H1 (cell line): ENCODE data around the gene COQ10B. TPM values are rescaled to one million over a fixed set of nuclear protein-coding genes. Genes with fewer than 3 reads are reported as not detected.

ENCODE experiments used
- CTCF ChIA-PET: fragments of 300-600 bp; sonication (Branson Sonifier 250); formaldehyde crosslinking; loops from one replicate; lab custom pipeline; 2021; ENCODE audit not compliant: partially characterized antibody; lab: Charles Lee
- POLR2A ChIA-PET: fragments of 300-600 bp; sonication (Branson Sonifier 250); formaldehyde crosslinking; loops from one replicate; lab custom pipeline; 2021; ENCODE audit warnings: inconsistent platforms; ENCODE audit not compliant: partially characterized antibody; lab: Charles Lee
- DNase-seq, 2 experiments: peaks; one replicate each; pipeline versions ENCODE4 v3.0.0 to v3.0.0-alpha.2; 2010 to 2022; ENCODE audit warnings: low spot score in 2 of 2, low read depth in 1 of 2, mixed read lengths in 1 of 2
- FAIRE-seq: peaks from 2 replicates; lab custom pipeline; 2011; peaks lifted over from hg19 to GRCh38; lab: Jason Lieb, UNC
- H2AFZ ChIP-seq: 2 replicates; pipeline ENCODE4 v1.8.1; 2012; ENCODE audit warnings: low read length, inconsistent platforms
- H2AK5ac ChIP-seq: 2 replicates; pipeline ENCODE4 v1.6.1; 2013; ENCODE audit warnings: low read depth, low read length
- H2BK120ac ChIP-seq: replicated peaks from 2 replicates; pipeline ENCODE3; 2013; ENCODE audit warnings: low read depth, low read length, inconsistent platforms
- H2BK12ac ChIP-seq: 2 replicates; pipeline ENCODE4 v1.6.1; 2013; ENCODE audit warnings: low read depth, low read length
- H2BK15ac ChIP-seq: 2 replicates; pipeline ENCODE4 v1.6.1; 2013; ENCODE audit warnings: low read length
- H2BK20ac ChIP-seq: 2 replicates; pipeline ENCODE4 v1.6.1; 2013; ENCODE audit warnings: low read length
- H2BK5ac ChIP-seq: 2 replicates; pipeline ENCODE4 v1.6.1; 2013; ENCODE audit warnings: low read depth, low read length
- H3K14ac ChIP-seq: 2 replicates; pipeline ENCODE4 v1.6.1; 2013; ENCODE audit warnings: inconsistent platforms; ENCODE audit not compliant: insufficient read length
- H3K18ac ChIP-seq: 2 replicates; pipeline ENCODE4 v1.6.1; 2013; ENCODE audit warnings: low read length; ENCODE audit errors: extremely low read depth
- H3K23ac ChIP-seq: 2 replicates; pipeline ENCODE4 v1.6.1; 2013; ENCODE audit warnings: inconsistent platforms; ENCODE audit not compliant: insufficient read length
- H3K23me2 ChIP-seq: 2 replicates; pipeline ENCODE4 v1.6.1; 2013; ENCODE audit warnings: low read depth, low read length
- H3K27ac ChIP-seq: 2 replicates; pipeline ENCODE4 v1.6.1; 2011; ENCODE audit warnings: low read depth, low read length, inconsistent platforms
- H3K27me3 ChIP-seq, 4 experiments: replicated peaks in 1 of 4; 1 replicate in 1 of 4; 2 replicates in 3 of 4; pipeline versions ENCODE4 v1.6.1 to v1.8.1; 2011 to 2013; ENCODE audit warnings: low read length in 3 of 4, mild to moderate bottlenecking in 3 of 4, inconsistent platforms in 2 of 4, mixed read lengths in 2 of 4, moderate library complexity in 1 of 4; ENCODE audit not compliant: control insufficient read depth in 3 of 4, insufficient read depth in 3 of 4; ENCODE audit errors: extremely low read depth in 1 of 4
- H3K36me3 ChIP-seq, 4 experiments: 2 replicates each; pipeline versions ENCODE4 v1.6.1 to v1.8.1; 2011 to 2013; ENCODE audit warnings: mild to moderate bottlenecking in 4 of 4, low read length in 3 of 4, moderate library complexity in 2 of 4, control low read depth in 1 of 4, inconsistent platforms in 1 of 4; ENCODE audit not compliant: insufficient read depth in 4 of 4, control insufficient read depth in 2 of 4
- H3K4ac ChIP-seq: replicated peaks from 2 replicates; pipeline ENCODE3; 2013; ENCODE audit warnings: low read length, low read depth, mixed read lengths, inconsistent platforms; ENCODE audit not compliant: insufficient read length
- H3K4me1 ChIP-seq, 4 experiments: replicated peaks in 1 of 4; 1 replicate in 1 of 4; 2 replicates in 3 of 4; pipeline versions ENCODE4 v1.6.1 to v1.8.1; 2011 to 2013; ENCODE audit warnings: low read length in 3 of 4, inconsistent platforms in 2 of 4, mixed read lengths in 1 of 4; ENCODE audit not compliant: insufficient read depth in 4 of 4, control insufficient read depth in 3 of 4
- H3K4me2 ChIP-seq, 2 experiments: 2 replicates each; pipeline versions ENCODE4 v1.6.1 to v1.8.1; 2011 to 2013; ENCODE audit warnings: low read depth in 2 of 2, low read length in 2 of 2, control low read depth in 1 of 2, inconsistent platforms in 1 of 2, mild to moderate bottlenecking in 1 of 2; ENCODE audit not compliant: insufficient read depth in 1 of 2
- H3K4me3 ChIP-seq, 4 experiments: fragments of 200-600, 300-600 bp in 1 of 4; sonication (generic), shearing (Covaris generic), sonication (Bioruptor Twin) in 1 of 4; 2 replicates each; pipeline versions ENCODE4 v1.5.1 to v1.8.1; 2011 to 2016; ENCODE audit warnings: low read length in 4 of 4, low read depth in 3 of 4, control low read depth in 2 of 4, inconsistent platforms in 2 of 4, mild to moderate bottlenecking in 2 of 4, mixed read lengths in 1 of 4, moderate library complexity in 1 of 4; ENCODE audit not compliant: insufficient read depth in 2 of 4; ENCODE audit errors: extremely low read depth in 1 of 4
- H3K56ac ChIP-seq: replicated peaks from 2 replicates; pipeline ENCODE3; 2013; ENCODE audit warnings: low read depth, mild to moderate bottlenecking, mixed read lengths, low read length, inconsistent platforms; ENCODE audit not compliant: insufficient read length
- H3K79me1 ChIP-seq: 2 replicates; pipeline ENCODE4 v1.6.1; 2013; ENCODE audit warnings: low read depth, low read length, control low read depth
- H3K79me2 ChIP-seq, 2 experiments: 2 replicates each; pipeline versions ENCODE4 v1.6.1 to v1.8.1; 2012 to 2013; ENCODE audit warnings: low read length in 2 of 2, mild to moderate bottlenecking in 2 of 2, inconsistent platforms in 1 of 2; ENCODE audit not compliant: insufficient read depth in 2 of 2, control insufficient read depth in 1 of 2
- H3K9ac ChIP-seq, 4 experiments: replicated peaks in 1 of 4; 1 replicate in 1 of 4; 2 replicates in 3 of 4; pipeline versions ENCODE4 v1.6.1 to v1.8.1; 2011 to 2013; ENCODE audit warnings: low read depth in 3 of 4, low read length in 3 of 4, control low read depth in 2 of 4, mild to moderate bottlenecking in 2 of 4, moderate library complexity in 2 of 4, inconsistent platforms in 1 of 4; ENCODE audit errors: extremely low read depth in 1 of 4
- H3K9me3 ChIP-seq, 2 experiments: 2 replicates each; pipeline versions ENCODE4 v1.6.1 to v1.8.1; 2012 to 2013; ENCODE audit warnings: mild to moderate bottlenecking in 2 of 2, moderate library complexity in 2 of 2, control low read depth in 1 of 2, inconsistent platforms in 1 of 2, low read depth in 1 of 2, low read length in 1 of 2, mixed read lengths in 1 of 2; ENCODE audit not compliant: insufficient read depth in 2 of 2
- H4K20me1 ChIP-seq, 2 experiments: replicated peaks in 1 of 2; 2 replicates each; pipeline versions ENCODE3 to v1.8.1; 2011 to 2013; ENCODE audit warnings: inconsistent platforms in 2 of 2, low read length in 2 of 2, mild to moderate bottlenecking in 1 of 2; ENCODE audit not compliant: insufficient read depth in 2 of 2, control insufficient read depth in 1 of 2
- H4K5ac ChIP-seq: 2 replicates; pipeline ENCODE4 v1.6.1; 2013; ENCODE audit warnings: low read length, low read depth, mixed read lengths, inconsistent platforms; ENCODE audit not compliant: insufficient read length
- H4K8ac ChIP-seq: 2 replicates; pipeline ENCODE4 v1.8.0; 2013; ENCODE audit warnings: mild to moderate bottlenecking, moderate library complexity, low read length, inconsistent platforms; ENCODE audit not compliant: insufficient read depth; ENCODE audit errors: extremely low read depth
- H4K91ac ChIP-seq: replicated peaks from 2 replicates; pipeline ENCODE3; 2013; ENCODE audit warnings: low read length, mixed read lengths, inconsistent platforms; ENCODE audit not compliant: insufficient read length
- BACH1 ChIP-seq: IDR thresholded peaks from 2 replicates; pipeline ENCODE4 v1.6.1; 2012; ENCODE audit warnings: low read length, improper control_type of control experiment
- JUND ChIP-seq: IDR thresholded peaks from 2 replicates; pipeline ENCODE4 v1.6.1; 2011; ENCODE audit warnings: mild to moderate bottlenecking, improper control_type of control experiment, low read length
- WGBS, 2 experiments: shearing (Covaris generic) in 1 of 2; methylation state at CpG; one replicate each; pipeline versions ENCODE4 v1.1.6 to v1.1.7; 2013 to 2015; ENCODE audit warnings: low lambda C conversion rate in 2 of 2, mixed read lengths in 2 of 2, inconsistent platforms in 1 of 2, low coverage in 1 of 2, missing lambda C conversion rate in 1 of 2; ENCODE audit not compliant: insufficient replicate concordance in 2 of 2, insufficient coverage in 1 of 2, insufficient read length in 1 of 2; ENCODE audit errors: extremely low coverage in 1 of 2, missing lambda C conversion rate in 1 of 2; 5-methylcytosine and 5-hydroxymethylcytosine counted together
- polyA plus RNA-seq, 7 experiments: library from polyadenylated mRNA; depleted of rRNA in 3 of 7; stranded (reverse) in 5 of 7; unstranded in 2 of 7; fragments of >200 nt in 5 of 7; fragments of 200-250 nt in 2 of 7; gene quantifications; 1 replicate in 5 of 7; 2 replicates in 1 of 7; 4 replicates in 1 of 7; pipeline versions ENCODE4 v1.2.1 to v1.2.3, GENCODE V29; 2011 to 2013; ENCODE audit warnings: missing spikeins in 2 of 7, mixed read lengths in 2 of 7
- total RNA-seq: library from RNA; stranded (reverse); fragmentation: NEBNext Ultra II Directional; extraction: Animal tissue kit (Norgen Biotek cat#: 25700); gene quantifications from 2 replicates; pipeline ENCODE4 v1.2.1, GENCODE V29; 2021

Gene COQ10B
- total and polyA plus RNA-seq, 2 of the 8 experiments (the other 6 are each of a cell fraction or from before 2014, with no cell fraction given), result 1.9 to 17.3 TPM

DNA sequence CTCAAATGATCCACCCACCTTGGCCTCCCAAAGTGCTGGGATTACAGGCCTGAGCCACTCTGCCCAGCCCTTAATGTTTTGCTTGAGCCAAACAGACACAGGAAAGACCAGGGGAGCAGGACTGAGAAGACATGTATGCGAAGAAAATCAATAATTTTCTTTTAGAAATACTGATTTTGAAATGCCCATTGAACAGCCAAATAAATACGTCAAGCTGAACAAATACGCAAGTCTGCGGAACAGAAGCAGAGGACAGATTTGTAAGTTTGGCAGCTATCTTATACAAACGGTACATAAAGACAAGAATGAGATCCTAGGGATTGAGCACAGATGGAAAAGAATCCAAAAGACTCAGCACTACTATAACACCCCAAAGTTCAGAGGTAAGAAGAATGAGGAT, 39.3 kb upstream of the COQ10B start:
- 90% methylated on average over 5 of the region's 5 CpGs; no CpG with 5 or more reads in 1 of the 2 experiments for WGBS, 2 experiments
- no peak overlapping the region for H3K4ac ChIP-seq
- H3K27ac ChIP-seq, result no peak overlapping the region
- H3K4me1 ChIP-seq, result no peaks in the 10 kb centered on the region
- no peak overlapping the region for H2BK12ac ChIP-seq
- H4K8ac ChIP-seq, result no peak overlapping the region
- no peak overlapping the region for H2BK20ac ChIP-seq
- no peak for FAIRE-seq
- DNase-seq, result no peak
- no peak overlapping the region for H3K4me2 ChIP-seq
- no peak overlapping the region for H3K14ac ChIP-seq
- no peaks in the 10 kb centered on the region; the same call in 1 of the 2 replicates for H3K79me1 ChIP-seq
- ChIA-PET CTCF (interaction anchor here (0.6 to 1.3 kb wide), 2 partner anchors 34 to 51 kb away, joined by 3 read pairs; no protein-coding TSS in a partner anchor), POLR2A (interaction anchor here (1.4 to 2.9 kb wide), 4 partner anchors 10 to 85 kb away, joined by 4 to 11 read pairs (median 8); partner anchors contain the start of genes HSPD1 and SF3B1)
- no peak overlapping the region for H3K9ac ChIP-seq
- no peaks in the 10 kb centered on the region; a peak in 1 of 4 replicates for H3K9me3 ChIP-seq
- H2BK15ac ChIP-seq, result no peak overlapping the region
- H3K18ac ChIP-seq, result no peak overlapping the region
- no peak overlapping the region for H3K4me3 ChIP-seq
- no peak overlapping the region for H4K5ac ChIP-seq
- peaks cover 28 to 96% (median 63%) of the 10 kb centered on the region in 4 experiments for H3K36me3 ChIP-seq
- TF ChIP-seq BACH1 (no peak), JUND (no peak)
- H3K27me3 ChIP-seq, result no peaks in the 10 kb centered on the region
- H4K20me1 ChIP-seq, result peaks cover 0 to 11% of the 10 kb centered on the region in 2 experiments
- no peak overlapping the region for H3K23ac ChIP-seq
- no peaks in the 10 kb centered on the region for H3K23me2 ChIP-seq
- H2AFZ ChIP-seq, result no peak overlapping the region
- no peak overlapping the region for H4K91ac ChIP-seq
- no peak overlapping the region for H2AK5ac ChIP-seq
- H2BK5ac ChIP-seq, result no peak overlapping the region
- H3K79me2 ChIP-seq, result peaks cover 0 to 24% of the 10 kb centered on the region in 2 experiments; a peak in 2 of 4 replicates
- no peak overlapping the region for H3K56ac ChIP-seq
- H2BK120ac ChIP-seq, result no peak overlapping the region
